ENCODE results near the gene SLC38A8.

The SLC38A8 gene

DNA sequence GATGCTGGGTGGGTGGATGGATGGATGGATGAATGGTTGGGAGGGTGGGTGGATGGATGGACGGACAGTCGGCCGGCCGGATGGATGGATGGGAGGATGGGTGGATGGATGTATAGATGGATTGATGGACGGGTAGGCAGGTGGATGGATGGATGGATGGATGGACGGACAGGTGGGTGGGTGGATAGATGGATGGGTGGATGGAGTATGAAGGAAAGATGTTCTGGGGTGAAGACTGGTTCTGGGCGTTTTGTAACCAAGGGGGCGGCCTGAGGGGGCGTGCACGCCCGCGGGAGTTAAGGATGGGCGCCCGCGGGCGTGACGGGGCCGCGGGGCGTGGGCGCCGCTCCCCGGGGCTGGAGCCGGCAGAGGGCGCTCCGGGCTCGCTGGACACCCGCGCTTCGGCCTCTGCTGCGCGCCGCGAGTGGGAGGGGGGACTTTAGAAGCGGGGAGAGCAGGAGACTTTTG lies 74.7 kb downstream of the SLC38A8 start, which contains the start of gene NECAB2:
TSS of gene NECAB2 (plus strand) at position 407 of the 468 bp plus-strand sequence. CDS start 405 bp downstream, outside the sequence.
- DNase-seq, result no peak

DNA sequence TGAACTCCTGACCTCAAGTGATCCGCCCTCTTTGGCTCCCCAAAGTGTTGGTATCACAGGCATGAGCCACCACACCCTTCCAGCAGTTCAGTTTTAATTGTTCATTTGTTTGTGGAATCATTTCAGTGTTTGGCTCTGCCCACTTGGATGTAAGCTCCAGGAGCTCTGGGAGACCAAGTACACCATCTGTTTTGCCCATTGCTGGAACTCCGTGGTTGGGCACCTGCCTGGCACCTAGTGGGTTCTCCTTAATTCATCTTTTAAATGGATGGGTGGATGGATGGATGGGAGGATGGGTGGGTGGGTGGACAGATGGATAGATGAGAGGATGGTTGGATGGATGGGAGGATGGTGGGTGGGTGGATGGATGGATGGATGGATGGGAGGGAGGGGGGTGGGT lies 75.5 kb downstream of the SLC38A8 start:
- peak; percentile 13 for DNase-seq

DNA sequence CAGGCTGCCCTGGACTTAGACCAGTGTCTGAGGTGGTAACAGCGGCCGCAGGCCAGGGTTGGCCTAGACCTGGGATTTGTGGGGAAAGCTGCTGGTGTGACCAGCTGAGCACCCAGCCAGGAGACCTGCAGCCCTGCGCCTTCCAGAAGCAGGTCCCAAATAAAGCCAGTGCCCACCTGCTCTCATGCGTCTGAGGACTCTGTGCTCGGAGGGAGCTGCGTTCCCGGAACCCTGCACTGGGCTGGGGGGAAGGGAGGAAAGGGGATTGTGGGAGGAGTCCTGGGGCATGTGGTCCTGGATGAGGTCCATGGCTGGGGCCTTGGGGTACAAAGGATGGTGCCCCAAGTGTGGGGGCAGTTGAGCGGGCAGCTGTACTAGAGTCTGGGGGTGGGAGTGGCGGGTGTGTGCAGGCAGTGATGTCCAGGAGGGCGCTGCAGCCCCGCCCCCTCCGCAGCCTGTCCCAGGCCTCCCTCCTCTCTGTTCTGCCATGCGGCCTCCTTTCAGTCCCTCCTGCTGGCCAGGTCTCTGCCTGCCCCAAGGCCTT lies 76.4 kb downstream of the SLC38A8 start:
- no peak for DNase-seq

DNA sequence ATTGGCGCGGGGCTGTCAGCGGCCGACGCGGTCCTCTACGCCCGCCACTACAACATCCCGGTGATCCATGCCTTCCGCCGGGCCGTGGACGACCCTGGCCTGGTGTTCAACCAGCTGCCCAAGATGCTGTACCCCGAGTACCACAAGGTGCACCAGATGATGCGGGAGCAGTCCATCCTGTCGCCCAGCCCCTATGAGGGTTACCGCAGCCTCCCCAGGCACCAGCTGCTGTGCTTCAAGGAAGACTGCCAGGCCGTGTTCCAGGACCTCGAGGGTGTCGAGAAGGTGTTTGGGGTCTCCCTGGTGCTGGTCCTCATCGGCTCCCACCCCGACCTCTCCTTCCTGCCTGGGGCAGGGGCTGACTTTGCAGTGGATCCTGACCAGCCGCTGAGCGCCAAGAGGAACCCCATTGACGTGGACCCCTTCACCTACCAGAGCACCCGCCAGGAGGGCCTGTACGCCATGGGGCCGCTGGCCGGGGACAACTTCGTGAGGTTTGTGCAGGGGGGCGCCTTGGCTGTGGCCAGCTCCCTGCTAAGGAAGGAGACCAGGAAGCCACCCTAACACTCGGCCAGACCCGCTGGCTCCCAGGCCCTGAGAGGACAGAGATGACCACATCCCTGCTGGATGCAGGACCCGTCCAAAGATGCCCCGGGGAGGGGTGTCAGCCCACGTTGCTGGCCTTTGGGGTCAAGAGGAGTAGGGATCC lies 77.0 kb downstream of the SLC38A8 start:
- DNase-seq, result no peak

DNA sequence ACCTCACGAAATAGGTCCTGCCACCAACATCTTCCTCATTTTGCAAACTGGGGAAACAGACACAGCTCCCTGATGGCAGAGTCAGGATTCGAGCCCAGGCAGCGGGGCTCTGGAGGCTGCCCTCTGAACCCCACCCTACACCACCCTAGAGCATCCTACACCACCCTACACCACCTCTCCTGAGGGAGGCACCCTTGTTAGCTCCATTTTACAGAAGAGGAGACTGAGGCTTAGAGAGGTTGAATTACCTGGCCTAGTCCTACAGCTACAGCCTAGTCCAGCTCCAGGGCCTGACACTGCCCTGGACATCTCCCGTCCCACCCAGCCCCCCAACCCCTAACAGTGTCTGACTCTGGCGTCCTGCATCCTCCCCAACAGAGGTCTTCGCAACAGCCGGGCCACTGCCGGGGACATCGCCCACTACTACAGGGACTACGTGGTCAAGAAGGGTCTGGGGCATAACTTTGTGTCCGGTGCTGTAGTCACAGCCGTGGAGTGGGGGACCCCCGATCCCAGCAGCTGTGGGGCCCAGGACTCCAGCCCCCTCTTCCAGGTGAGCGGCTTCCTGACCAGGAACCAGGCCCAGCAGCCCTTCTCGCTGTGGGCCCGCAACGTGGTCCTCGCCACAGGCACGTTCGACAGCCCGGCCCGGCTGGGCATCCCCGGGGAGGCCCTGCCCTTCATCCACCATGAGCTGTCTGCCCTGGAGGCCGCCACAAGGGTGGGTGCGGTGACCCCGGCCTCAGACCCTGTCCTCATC lies 77.7 kb downstream of the SLC38A8 start:
- no peak for DNase-seq

DNA sequence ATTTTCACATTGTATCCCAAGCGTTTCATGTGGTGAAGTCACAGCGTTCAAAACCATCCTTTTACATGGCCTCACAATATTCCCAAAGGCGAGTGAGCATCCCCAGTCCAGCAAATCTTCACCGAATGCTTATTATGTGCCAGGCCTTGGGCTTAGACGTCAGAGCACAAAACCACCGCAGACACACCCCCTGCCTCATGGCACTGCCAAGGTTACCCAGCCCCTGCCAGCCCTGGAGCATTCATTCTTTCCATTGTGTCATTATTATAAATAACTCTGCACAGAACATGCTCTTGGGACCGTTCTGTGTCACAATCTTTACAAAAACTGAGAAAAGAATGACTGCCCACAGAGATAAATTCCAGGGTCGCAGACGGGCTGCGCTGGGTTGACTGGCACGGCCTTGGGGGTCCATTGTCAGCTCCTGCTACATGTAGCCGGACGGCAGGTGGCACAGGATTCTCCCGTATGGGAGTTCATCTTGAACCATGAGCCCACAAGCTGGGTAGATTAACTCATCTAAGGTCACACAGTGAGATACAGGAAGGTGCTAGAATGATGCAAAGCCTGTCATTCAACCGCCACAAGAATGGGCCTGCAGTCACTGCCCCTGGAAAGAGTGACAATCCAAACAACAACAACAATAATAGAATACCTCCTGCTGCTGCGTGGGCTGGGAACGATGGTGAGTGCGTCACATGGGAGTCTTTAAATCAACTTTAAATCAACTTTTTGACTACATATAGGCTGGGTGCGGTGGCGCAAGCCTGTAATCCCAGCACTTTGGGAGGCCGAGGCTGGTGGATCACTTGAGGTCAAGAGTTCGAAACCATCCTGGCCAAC lies 79.1 kb downstream of the SLC38A8 start:
- DNase-seq, result no peak

DNA sequence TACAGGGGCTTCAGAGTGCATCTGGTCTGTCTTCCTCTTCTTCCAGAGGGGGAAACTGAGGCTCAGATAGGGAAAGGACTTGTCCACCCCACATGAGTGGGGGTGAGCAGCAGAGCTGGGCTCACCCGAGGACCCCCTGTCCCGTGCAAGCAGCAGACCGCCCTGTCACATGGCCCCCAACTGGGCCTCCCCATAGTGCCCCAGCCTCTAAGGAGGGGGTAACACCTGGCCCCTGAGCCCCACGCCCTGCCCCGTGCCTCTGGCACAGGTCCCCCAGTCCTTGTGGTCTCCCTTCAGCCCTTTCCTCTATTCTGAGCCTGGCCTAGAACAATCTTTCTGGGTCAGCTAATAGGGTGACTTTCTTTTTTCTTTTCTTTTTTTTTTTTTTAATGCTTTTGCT lies 81.0 kb downstream of the SLC38A8 start:
- no peak for DNase-seq

DNA sequence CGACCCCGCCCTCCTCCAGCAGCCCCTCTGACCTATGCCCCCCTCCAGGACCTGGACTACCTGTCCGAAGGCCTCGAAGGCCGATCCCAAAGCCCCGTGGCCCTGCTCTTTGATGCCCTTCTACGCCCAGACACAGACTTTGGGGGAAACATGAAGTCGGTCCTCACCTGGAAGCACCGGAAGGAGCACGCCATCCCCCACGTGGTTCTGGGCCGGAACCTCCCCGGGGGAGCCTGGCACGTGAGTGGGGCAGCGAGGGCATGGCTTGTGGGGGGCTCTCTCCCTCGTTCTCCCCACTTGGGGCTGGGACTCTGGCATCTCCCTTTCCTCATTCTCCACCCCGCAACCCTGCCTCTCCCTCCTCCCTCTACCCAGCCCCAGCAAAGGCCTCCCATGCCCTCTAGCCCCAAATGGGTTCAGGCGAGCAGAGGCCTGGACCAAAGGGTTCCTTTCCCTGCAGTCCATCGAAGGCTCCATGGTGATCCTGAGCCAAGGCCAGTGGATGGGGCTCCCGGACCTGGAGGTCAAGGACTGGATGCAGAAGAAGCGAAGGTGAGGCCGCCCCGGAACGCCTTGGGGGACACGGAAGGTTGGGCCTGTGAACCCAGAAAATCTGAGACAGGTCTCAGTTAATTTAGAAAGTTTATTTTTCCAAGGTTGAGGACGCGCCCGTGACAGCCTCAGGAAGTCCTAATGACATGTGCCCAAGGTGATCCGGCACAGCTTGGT lies 81.9 kb downstream of the SLC38A8 start:
- DNase-seq, result no peak
